Transverse colon (tissue), 4 donors: ENCODE data around the gene GPR6. TPM values are rescaled to one million over a fixed set of nuclear protein-coding genes. Genes with fewer than 3 reads are reported as not detected.

Experiments used
- DNase-seq: peaks from one replicate; pipeline ENCODE4 v3.0.0-alpha.2; 2019
- H3K27ac ChIP-seq, 4 donors: fragments of 200-600 bp; sonication (generic); 2 replicates each; pipeline ENCODE4 v1.5.1; 2016 to 2018; ENCODE audit warnings: inconsistent platforms in 4 of 4
- H3K27me3 ChIP-seq: fragments of 200-600 bp; sonication (generic); 2 replicates; pipeline ENCODE4 v1.5.1; 2017; ENCODE audit warnings: inconsistent platforms
- H3K36me3 ChIP-seq, 4 donors: fragments of 200-600 bp; sonication (generic); 2 replicates each; pipeline ENCODE4 v1.5.1; 2017 to 2019; ENCODE audit warnings: inconsistent platforms in 4 of 4
- H3K4me1 ChIP-seq, 4 donors: fragments of 200-600 bp; sonication (generic); 2 replicates each; pipeline ENCODE4 v1.5.1; 2017 to 2020; ENCODE audit warnings: inconsistent platforms in 4 of 4
- H3K4me3 ChIP-seq, 4 donors: fragments of 200-600 bp; sonication (generic); 1 replicate in 1 of 4; 2 replicates in 3 of 4; pipeline versions ENCODE4 v1.5.1 to v1.6.1; 2017 to 2019; ENCODE audit warnings: inconsistent platforms in 4 of 4
- H3K9me3 ChIP-seq, 2 donors: fragments of 200-600 bp; sonication (generic); 2 replicates each; pipeline ENCODE4 v1.5.1; 2017 to 2019; ENCODE audit warnings: inconsistent platforms in 2 of 2
- EP300 ChIP-seq: sonication (generic); formaldehyde crosslinking; IDR thresholded peaks from one replicate; pipeline ENCODE4 v1.6.1; 2017; ENCODE audit warnings: antibody characterized with exemption, low read depth
- POLR2A ChIP-seq: fragments of 450-650 bp; IDR thresholded peaks from one replicate; pipeline ENCODE4 v1.6.1; 2016; ENCODE audit warnings: antibody characterized with exemption, mild to moderate bottlenecking, moderate library complexity
- POLR2AphosphoS5 ChIP-seq, 3 donors: sonication (generic); formaldehyde crosslinking; IDR thresholded peaks; one replicate each; pipeline ENCODE4 v1.6.1; 2016; ENCODE audit warnings: antibody characterized with exemption in 3 of 3
- WGBS, 2 donors: methylation state at CpG; one replicate each; pipeline ENCODE4 v1.1.5; 2018; ENCODE audit warnings: low coverage in 1 of 2; 5-methylcytosine and 5-hydroxymethylcytosine counted together
- in situ Hi-C, 4 donors: fragments of 200-750 bp; cut with MboI; loops; one replicate each; pipeline versions ENCODE4 v1.15.0 to v1.15.1; 2017; ENCODE audit warnings: low sequenced_read_pairs in 3 of 4, low pct_ligation_motif_present in 1 of 4, low pct_unique_long_range_greater_than_20kb in 1 of 4
- intact Hi-C: fragments of 100-400 bp; cut with DNase I; formaldehyde crosslinking; loops from one replicate; pipeline ENCODE4 v1.15.1; 2023; ENCODE audit warnings: low total_unique reads
- total RNA-seq, 4 donors: library from RNA; depleted of rRNA; stranded (reverse); fragments of >200 nt; gene quantifications; one replicate each; pipeline ENCODE4 v1.1.0, GENCODE V29; 2016
- TF ChIP-seq, protein P1 (sequence below), 5 experiments: fragments of 200-600 bp in 3 of 5; fragments of 450-650 bp in 2 of 5; sonication (generic) in 3 of 5; IDR thresholded peaks; 1 replicate in 2 of 5; 2 replicates in 3 of 5; pipeline ENCODE4 v1.5.1; 2016 to 2017; ENCODE audit warnings: antibody characterized with exemption in 5 of 5, inconsistent platforms in 3 of 5, mild to moderate bottlenecking in 2 of 5, moderate library complexity in 1 of 5

The GPR6 gene
- total RNA-seq, 4 donors from 2014 or later, result not detected

DNA sequence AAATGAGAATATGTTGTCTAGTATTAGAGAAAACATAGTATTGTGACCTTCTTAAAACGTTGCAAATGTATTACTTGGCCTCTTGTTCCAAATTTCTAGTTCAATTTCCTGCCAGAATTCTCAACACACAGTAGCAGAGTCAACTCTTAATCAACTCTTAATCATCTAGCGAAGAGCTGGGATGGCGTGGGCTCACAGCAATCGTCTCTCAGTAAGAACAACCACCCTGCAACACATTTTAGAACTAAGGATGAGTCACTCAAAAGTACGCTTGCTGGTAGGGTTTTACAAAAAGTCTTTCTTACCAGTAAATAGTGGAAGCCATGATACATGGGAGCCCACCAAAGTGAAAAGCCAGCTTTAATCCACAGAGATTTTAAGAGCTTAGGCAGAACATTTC, 24.6 kb downstream of the GPR6 start:
- H3K9me3 ChIP-seq, result no peaks in the 10 kb centered on the region
- no peak for TF ChIP-seq EP300
- TF ChIP-seq, protein P1, sequence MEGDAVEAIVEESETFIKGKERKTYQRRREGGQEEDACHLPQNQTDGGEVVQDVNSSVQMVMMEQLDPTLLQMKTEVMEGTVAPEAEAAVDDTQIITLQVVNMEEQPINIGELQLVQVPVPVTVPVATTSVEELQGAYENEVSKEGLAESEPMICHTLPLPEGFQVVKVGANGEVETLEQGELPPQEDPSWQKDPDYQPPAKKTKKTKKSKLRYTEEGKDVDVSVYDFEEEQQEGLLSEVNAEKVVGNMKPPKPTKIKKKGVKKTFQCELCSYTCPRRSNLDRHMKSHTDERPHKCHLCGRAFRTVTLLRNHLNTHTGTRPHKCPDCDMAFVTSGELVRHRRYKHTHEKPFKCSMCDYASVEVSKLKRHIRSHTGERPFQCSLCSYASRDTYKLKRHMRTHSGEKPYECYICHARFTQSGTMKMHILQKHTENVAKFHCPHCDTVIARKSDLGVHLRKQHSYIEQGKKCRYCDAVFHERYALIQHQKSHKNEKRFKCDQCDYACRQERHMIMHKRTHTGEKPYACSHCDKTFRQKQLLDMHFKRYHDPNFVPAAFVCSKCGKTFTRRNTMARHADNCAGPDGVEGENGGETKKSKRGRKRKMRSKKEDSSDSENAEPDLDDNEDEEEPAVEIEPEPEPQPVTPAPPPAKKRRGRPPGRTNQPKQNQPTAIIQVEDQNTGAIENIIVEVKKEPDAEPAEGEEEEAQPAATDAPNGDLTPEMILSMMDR (IDR thresholded peaks at IDR 0.05), result no peak
- no peaks in the 10 kb centered on the region for H3K36me3 ChIP-seq
- in situ Hi-C loops (no loop called here), intact Hi-C loops (no loop called here)
- no peak overlapping the region for H3K27ac ChIP-seq
- whole genome bisulfite sequencing, 2 donors, result 72 to 74% methylated on average over 5 of the region's 5 CpGs
- H3K4me3 ChIP-seq, result no peak overlapping the region
- DNase-seq, result no peak
- peaks cover 9% of the 10 kb centered on the region for H3K27me3 ChIP-seq
- no peaks in the 10 kb centered on the region for H3K4me1 ChIP-seq

DNA sequence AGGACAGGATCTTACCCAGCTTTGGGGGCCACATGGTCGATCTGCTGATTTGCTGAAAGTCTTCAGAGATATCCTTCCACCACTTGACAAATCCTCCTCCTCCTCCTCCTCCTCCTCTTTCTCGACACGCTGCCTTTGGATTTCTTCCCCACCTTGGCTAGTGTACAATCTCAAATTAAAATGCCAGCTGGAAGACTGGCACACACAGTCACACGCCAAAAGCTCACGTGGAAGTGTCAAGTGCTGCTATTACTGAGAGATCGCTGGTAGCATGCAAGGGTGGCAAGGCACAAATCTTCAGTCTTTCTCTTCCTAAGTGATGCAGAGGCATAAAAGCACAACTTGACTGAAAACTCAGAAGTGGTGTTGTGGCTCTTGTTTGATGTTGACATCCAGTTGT, 35.3 kb downstream of the GPR6 start:
- intact Hi-C loops, result no loop called here

DNA sequence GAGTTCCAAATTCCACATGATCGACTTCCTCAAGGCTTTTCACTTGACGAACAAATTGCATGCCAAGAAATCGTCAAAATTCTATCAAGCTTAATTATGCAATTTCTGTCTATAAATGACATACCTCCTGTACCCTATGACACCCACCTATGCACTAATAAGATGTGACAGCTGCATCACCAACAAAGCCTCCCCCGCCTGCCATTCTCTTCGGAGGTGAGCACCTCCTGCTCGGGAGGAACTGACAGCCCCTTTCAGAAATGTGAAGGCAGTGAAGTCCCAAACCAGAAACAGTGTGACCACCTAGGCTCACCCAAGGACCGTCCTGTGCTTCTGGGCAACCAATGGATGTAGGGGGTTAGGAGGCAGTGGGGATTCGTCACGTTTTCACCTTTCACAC, 37.1 kb downstream of the GPR6 start:
- no peaks in the 10 kb centered on the region for H3K36me3 ChIP-seq
- H3K4me1 ChIP-seq, result no peaks in the 10 kb centered on the region
- WGBS, 2 donors, result 60 to 86% methylated on average over 2 to 9 of the region's 9 CpGs
- intact Hi-C loops, result no loop called here
- no peaks in the 10 kb centered on the region for H3K27me3 ChIP-seq
- in situ Hi-C loops, result no loop called here
- H3K4me3 ChIP-seq, result no peak overlapping the region
- no peak for DNase-seq
- no peaks in the 10 kb centered on the region for H3K9me3 ChIP-seq
- H3K27ac ChIP-seq, result no peak overlapping the region
- no peak for TF ChIP-seq EP300
- TF ChIP-seq POLR2A, result no peak
- TF ChIP-seq, protein P1 (IDR thresholded peaks at IDR 0.05), result no peak
- no peak for TF ChIP-seq POLR2AphosphoS5 (IDR thresholded peaks at IDR 0.05)

More for the DNA sequence above, 35.3 kb downstream of the GPR6 start:
- H3K27ac ChIP-seq, result no peak overlapping the region
- no peaks in the 10 kb centered on the region for H3K27me3 ChIP-seq
- TF ChIP-seq, protein P1 (IDR thresholded peaks at IDR 0.05), result no peak
- TF ChIP-seq POLR2AphosphoS5 (IDR thresholded peaks at IDR 0.05) (no peak), EP300 (no peak), POLR2A (no peak)
- no peak overlapping the region for H3K4me3 ChIP-seq
- H3K9me3 ChIP-seq, result no peaks in the 10 kb centered on the region
- in situ Hi-C loops, result no loop called here
- 77 to 96% methylated on average over 3 to 6 of the region's 6 CpGs for WGBS, 2 donors
- no peaks in the 10 kb centered on the region for H3K36me3 ChIP-seq
- no peak for DNase-seq
- no peaks in the 10 kb centered on the region for H3K4me1 ChIP-seq

DNA sequence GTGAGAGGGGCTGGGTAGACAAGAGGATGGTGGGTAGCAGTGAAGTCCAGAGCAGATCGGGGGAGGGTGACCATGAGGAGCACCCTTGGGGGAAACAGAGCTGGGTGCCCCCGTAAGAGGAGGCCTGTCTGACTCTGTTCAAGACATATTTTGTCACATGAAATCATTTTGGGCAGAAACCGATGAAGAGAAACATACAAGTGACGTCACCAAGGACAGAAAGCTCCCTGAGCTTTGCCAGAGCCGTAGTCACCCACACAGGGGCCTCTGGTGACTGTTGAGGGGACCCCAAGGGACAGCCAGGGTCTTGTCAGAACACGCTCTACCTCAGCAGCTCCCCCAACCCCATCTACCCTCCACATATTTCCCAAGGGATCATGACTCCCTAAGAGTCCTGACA, 39.2 kb downstream of the GPR6 start:
- Histone ChIP-seq H3K27ac (no peak overlapping the region), H3K27me3 (no peaks in the 10 kb centered on the region), H3K36me3 (no peaks in the 10 kb centered on the region), H3K9me3 (no peaks in the 10 kb centered on the region), H3K4me1 (no peaks in the 10 kb centered on the region), H3K4me3 (no peak overlapping the region)
- in situ Hi-C loops, result no loop called here
- intact Hi-C loops, result no loop called here
- WGBS, 2 donors, result 80% methylated on average over 6 of the region's 6 CpGs; no CpG with 5 or more reads in 1 of the 2 donors
- DNase-seq, result no peak
- TF ChIP-seq EP300, result no peak
- TF ChIP-seq POLR2AphosphoS5 (IDR thresholded peaks at IDR 0.05), result no peak
- TF ChIP-seq POLR2A, result no peak
- TF ChIP-seq, protein P1 (IDR thresholded peaks at IDR 0.05), result no peak
